ENCODE measurements around the gene S100A16.
"Not testable (repeated sequence)": the region's sequence is repeated elsewhere in the genome, so short reads cannot be mapped to it uniquely, and the experiment has no call there.

Gene S100A16

DNA sequence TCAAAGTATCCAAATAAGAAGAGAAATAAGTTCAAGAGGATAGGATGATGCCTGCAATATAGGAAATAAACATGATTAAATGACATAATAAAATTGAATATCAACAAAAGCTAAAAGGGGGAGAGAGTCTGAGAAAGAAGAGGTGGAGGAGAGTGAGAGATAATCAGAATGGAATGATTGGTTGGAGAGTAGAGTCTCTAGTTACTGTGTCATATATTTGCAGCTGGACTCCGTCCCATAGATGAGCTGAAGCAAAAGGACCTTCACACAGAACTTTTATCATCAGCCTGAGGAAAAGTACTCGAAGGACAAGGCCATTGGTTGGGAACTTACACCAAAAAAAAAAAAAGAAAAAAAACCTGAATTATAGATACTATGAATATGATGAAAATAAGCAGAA, 24.5 kb downstream of the S100A16 start:
- ATAC-seq (replicated peaks; ENCODE audit: extremely low read depth, poor library complexity, severe bottlenecking) (no peak), DNase-seq (ENCODE audit: low spot score in 2 of 2) (no peak)
- Mint-ChIP-seq H3K27me3 (peaks cover 32% of the 10 kb centered on the region), H3K4me1 (no peaks in the 10 kb centered on the region), H3K36me3 (ENCODE audit: insufficient read depth) (peaks cover 2% of the 10 kb centered on the region), H3K27ac (ENCODE audit: low read depth) (no peak overlapping the region), H3K4me3 (no peak overlapping the region), H3K9me3 (no peaks in the 10 kb centered on the region)

DNA sequence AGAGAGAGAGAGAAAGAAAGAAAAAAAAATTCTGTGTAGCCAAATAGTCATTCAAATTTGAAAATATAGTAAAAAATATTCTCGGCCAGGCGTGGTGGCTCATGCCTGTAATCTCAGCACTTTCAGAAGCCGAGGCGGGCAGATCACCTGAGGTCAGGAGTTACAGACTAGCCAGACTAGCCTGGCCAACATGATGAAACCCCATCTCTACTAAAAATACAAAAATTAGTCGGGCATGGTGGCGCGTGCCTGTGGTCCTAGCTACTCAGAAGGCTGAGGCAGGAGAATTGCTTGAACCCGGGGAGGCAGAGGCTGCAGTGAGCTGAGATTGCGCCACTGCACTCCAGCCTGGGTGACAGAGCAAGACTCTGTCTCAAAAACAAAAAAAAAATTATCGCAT, 24.9 kb downstream of the S100A16 start:
- H3K4me3 Mint-ChIP-seq; ATAC-seq (replicated peaks; ENCODE audit: extremely low read depth, poor library complexity, severe bottlenecking); H3K36me3 Mint-ChIP-seq (ENCODE audit: insufficient read depth); DNase-seq (ENCODE audit: low spot score in 2 of 2); H3K4me1 Mint-ChIP-seq; H3K27ac Mint-ChIP-seq (ENCODE audit: low read depth); H3K9me3 Mint-ChIP-seq: not testable (repeated sequence)
- H3K27me3 Mint-ChIP-seq, result peaks cover 32% of the 10 kb centered on the region

DNA sequence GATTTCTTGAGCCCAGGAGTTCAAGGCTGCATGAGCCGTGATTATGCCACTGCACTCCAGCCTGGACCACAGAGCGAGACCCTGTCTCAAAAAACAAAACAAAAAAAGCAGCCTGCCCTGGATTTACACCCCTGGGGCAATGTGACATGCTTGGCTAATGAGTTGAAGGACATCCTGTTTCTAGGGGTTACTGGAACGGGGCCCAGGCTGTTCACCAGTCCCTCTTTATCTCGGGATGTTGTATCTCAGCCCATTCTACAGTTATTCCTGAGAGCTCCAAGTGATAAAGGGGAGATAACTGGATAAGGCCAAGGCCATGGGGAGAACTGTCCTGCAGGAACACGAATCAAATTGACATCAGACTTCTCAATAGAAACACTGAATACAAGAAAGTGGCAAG, 25.6 kb downstream of the S100A16 start:
- H3K27ac Mint-ChIP-seq (ENCODE audit: low read depth), result no peak overlapping the region
- ATAC-seq (replicated peaks; ENCODE audit: extremely low read depth, poor library complexity, severe bottlenecking) (no peak), DNase-seq (ENCODE audit: low spot score in 2 of 2) (no peak)
- H3K4me3 Mint-ChIP-seq, result no peak overlapping the region
- H3K27me3 Mint-ChIP-seq, result peaks cover 32% of the 10 kb centered on the region
- H3K4me1 Mint-ChIP-seq, result no peaks in the 10 kb centered on the region
- H3K36me3 Mint-ChIP-seq (ENCODE audit: insufficient read depth), result peaks cover 2% of the 10 kb centered on the region
- no peaks in the 10 kb centered on the region for H3K9me3 Mint-ChIP-seq

DNA sequence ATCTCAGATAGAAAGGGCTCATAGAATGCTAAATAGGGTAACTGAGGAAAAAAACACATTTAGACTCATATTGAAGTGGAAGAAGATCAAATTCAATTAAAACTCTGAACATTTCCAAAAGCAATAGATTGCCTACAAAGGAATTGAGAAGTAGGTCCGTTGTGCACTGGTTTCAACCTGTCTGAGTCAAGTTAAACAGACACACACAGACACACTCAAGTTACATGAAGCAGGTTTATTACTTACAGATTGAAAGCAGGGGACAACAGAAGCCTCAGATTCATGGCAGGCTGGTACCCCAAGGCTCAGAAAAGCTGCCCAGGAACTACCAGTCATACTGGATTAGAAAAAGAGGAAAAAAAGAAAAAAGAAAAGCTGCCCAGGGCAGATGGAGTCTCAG, 26.6 kb downstream of the S100A16 start:
- no peak for ATAC-seq (replicated peaks; ENCODE audit: extremely low read depth, poor library complexity, severe bottlenecking)
- no peaks in the 10 kb centered on the region for H3K9me3 Mint-ChIP-seq

DNA sequence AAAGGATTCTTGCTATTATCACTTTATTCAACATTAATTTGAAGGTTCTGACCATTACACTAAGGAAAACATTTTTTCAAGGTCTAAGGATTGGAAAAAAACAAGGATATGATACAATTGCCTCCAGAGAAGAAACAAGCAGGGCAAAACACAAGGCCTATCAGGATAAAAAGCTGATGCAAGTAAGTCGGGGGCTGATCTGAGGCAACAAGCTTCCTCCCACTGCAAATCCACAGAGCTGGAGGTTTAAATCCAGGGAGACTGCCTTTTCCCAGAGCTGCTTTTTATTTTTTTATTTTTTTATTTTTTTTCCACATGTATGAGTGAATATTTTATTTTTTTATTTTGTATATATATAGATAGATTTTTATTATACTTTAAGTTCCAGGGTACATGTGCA, 27.9 kb downstream of the S100A16 start:
- Mint-ChIP-seq H3K27me3 (peaks cover 32% of the 10 kb centered on the region), H3K4me1 (no peaks in the 10 kb centered on the region), H3K9me3 (no peaks in the 10 kb centered on the region), H3K36me3 (ENCODE audit: insufficient read depth) (peaks cover 2% of the 10 kb centered on the region), H3K27ac (ENCODE audit: low read depth) (no peak overlapping the region), H3K4me3 (no peak overlapping the region)
- DNase-seq (ENCODE audit: low spot score in 2 of 2) (no peak), ATAC-seq (replicated peaks; ENCODE audit: extremely low read depth, poor library complexity, severe bottlenecking) (no peak)

More for the DNA sequence above, 26.6 kb downstream of the S100A16 start:
- Mint-ChIP-seq H3K27ac (ENCODE audit: low read depth) (no peak overlapping the region), H3K4me1 (no peaks in the 10 kb centered on the region), H3K4me3 (no peak overlapping the region), H3K27me3 (peaks cover 32% of the 10 kb centered on the region), H3K36me3 (ENCODE audit: insufficient read depth) (peaks cover 2% of the 10 kb centered on the region)
- no peak for DNase-seq (ENCODE audit: low spot score in 2 of 2)

GRCh38 chr1:153583976-153584375, 29.0 kb downstream of the S100A16 start:
- H3K4me1 Mint-ChIP-seq, result no peaks in the 10 kb centered on the region
- no peak overlapping the region for H3K4me3 Mint-ChIP-seq
- no peaks in the 10 kb centered on the region for H3K9me3 Mint-ChIP-seq
- H3K27ac Mint-ChIP-seq (ENCODE audit: low read depth), result no peak overlapping the region
- ATAC-seq (replicated peaks; ENCODE audit: extremely low read depth, poor library complexity, severe bottlenecking) (no peak), DNase-seq (ENCODE audit: low spot score in 2 of 2) (no peak)
- peaks cover 40% of the 10 kb centered on the region for H3K27me3 Mint-ChIP-seq
- H3K36me3 Mint-ChIP-seq (ENCODE audit: insufficient read depth), result peaks cover 2% of the 10 kb centered on the region

GRCh38 chr1:153583514-153583913, 29.4 kb downstream of the S100A16 start:
- H3K4me1 Mint-ChIP-seq; ATAC-seq (replicated peaks; ENCODE audit: extremely low read depth, poor library complexity, severe bottlenecking); H3K27ac Mint-ChIP-seq (ENCODE audit: low read depth); DNase-seq (ENCODE audit: low spot score in 2 of 2); H3K4me3 Mint-ChIP-seq; H3K9me3 Mint-ChIP-seq; H3K36me3 Mint-ChIP-seq (ENCODE audit: insufficient read depth): not testable (repeated sequence)
- peaks cover 45% of the 10 kb centered on the region for H3K27me3 Mint-ChIP-seq

DNA sequence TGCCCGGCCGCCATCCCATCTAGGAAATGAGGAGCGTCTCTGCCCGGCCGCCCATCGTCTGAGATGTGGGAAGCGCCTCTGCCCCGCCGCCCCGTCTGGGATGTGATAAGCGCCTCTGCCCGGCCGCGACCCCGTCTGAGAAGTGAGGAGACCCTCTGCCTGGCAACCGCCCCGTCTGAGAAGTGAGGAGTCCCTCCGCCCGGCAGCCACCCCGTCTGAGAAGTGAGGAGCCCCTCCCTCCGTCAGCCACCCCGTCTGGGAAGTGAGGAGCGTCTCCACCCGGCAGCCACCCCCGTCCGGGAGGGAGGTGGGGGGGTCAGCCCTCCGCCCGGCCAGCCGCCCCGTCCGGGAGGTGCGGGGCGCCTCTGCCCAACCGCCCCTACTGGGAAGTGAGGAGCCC, 30.1 kb downstream of the S100A16 start:
- H3K27me3 Mint-ChIP-seq, result peaks cover 52% of the 10 kb centered on the region
- ATAC-seq (replicated peaks; ENCODE audit: extremely low read depth, poor library complexity, severe bottlenecking); H3K4me3 Mint-ChIP-seq; H3K27ac Mint-ChIP-seq (ENCODE audit: low read depth); H3K4me1 Mint-ChIP-seq; DNase-seq (ENCODE audit: low spot score in 2 of 2); H3K9me3 Mint-ChIP-seq; H3K36me3 Mint-ChIP-seq (ENCODE audit: insufficient read depth): not testable (repeated sequence)

GRCh38 chr1:153578936-153579335, 34.0 kb downstream of the S100A16 start:
- peaks cover 2% of the 10 kb centered on the region for H3K36me3 Mint-ChIP-seq (ENCODE audit: insufficient read depth)

DNA sequence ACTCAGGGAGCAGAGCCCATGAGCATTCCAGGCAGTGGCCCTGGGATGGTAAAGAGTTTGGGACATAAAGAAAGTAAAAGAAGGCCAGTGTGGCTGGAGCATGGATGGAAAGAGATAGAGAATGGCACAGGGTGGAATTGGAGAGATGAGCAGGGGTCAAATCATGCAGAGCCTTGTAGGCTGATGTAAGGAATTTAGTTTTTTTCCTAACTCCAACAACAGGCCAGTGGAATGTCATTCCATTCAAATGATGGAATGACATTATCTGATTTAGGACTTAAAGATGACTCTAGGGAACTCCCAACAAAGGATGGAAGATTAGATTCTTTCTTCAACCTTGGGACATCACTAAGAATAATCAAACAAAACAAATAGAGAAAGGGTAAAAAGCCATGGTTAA, 34.4 kb downstream of the S100A16 start:
- no peaks in the 10 kb centered on the region for H3K9me3 Mint-ChIP-seq

More at GRCh38 chr1:153578936-153579335, 34.0 kb downstream of the S100A16 start:
- H3K4me1 Mint-ChIP-seq, result no peaks in the 10 kb centered on the region
- no peak overlapping the region for H3K27ac Mint-ChIP-seq (ENCODE audit: low read depth)
- H3K27me3 Mint-ChIP-seq, result peaks cover 37% of the 10 kb centered on the region
- DNase-seq (ENCODE audit: low spot score in 2 of 2) (no peak), ATAC-seq (replicated peaks; ENCODE audit: extremely low read depth, poor library complexity, severe bottlenecking) (no peak)
- H3K4me3 Mint-ChIP-seq, result no peak overlapping the region
- no peaks in the 10 kb centered on the region for H3K9me3 Mint-ChIP-seq

DNA sequence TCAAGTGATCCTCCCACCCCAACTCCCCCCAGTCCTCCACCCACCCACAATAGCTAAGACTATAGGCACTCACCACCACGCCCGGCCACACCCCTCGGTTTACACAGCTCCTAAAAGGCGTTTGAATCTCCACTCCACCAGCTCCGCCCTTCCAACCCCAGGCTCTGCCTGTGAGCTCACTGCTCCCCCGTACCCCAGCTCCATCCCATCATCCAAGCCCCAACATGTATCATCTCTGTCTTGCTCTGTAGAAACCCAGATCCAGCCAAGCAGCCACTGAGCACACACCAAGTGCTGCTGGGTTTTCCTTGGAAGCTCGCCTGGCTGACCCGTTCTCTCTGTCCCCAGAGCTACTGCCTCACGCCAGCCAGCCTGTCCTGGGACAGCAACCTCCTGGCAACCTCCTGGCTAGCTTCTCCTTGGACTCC, 35.3 kb downstream of the S100A16 start:
- ATAC-seq (replicated peaks; ENCODE audit: extremely low read depth, poor library complexity, severe bottlenecking) (no peak), DNase-seq (ENCODE audit: low spot score in 2 of 2) (no peak)
- Mint-ChIP-seq H3K27me3 (peaks cover 35% of the 10 kb centered on the region), H3K9me3 (no peaks in the 10 kb centered on the region), H3K27ac (ENCODE audit: low read depth) (no peak overlapping the region), H3K4me1 (no peaks in the 10 kb centered on the region), H3K36me3 (ENCODE audit: insufficient read depth) (no peaks in the 10 kb centered on the region), H3K4me3 (no peak overlapping the region)

More for the DNA sequence above, 34.4 kb downstream of the S100A16 start:
- Mint-ChIP-seq H3K36me3 (ENCODE audit: insufficient read depth) (peaks cover under 1% of the 10 kb centered on the region), H3K27me3 (peaks cover 35% of the 10 kb centered on the region), H3K27ac (ENCODE audit: low read depth) (no peak overlapping the region), H3K4me1 (no peaks in the 10 kb centered on the region), H3K4me3 (no peak overlapping the region)
- ATAC-seq (replicated peaks; ENCODE audit: extremely low read depth, poor library complexity, severe bottlenecking) (no peak), DNase-seq (ENCODE audit: low spot score in 2 of 2) (no peak)

DNA sequence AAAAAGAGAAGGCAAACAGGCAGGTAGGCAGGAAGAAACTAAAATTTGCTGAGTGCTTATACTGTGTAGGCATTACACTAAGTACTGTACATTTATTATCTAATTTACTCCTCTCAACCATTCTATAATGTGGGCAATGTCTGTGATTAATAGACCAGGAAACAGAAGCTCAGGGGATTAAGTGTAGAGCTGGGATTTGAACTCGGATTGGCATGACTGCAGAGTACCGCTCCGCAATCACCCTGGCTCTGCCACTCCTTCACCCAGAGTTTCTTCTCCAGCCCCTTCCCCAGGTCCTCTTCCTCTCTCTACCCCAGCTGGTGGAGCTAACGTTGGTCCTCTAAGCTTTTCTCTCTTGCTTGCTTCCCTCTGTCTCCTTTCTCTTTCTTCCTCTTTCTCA, 35.8 kb downstream of the S100A16 start:
- Mint-ChIP-seq H3K9me3 (no peaks in the 10 kb centered on the region), H3K27ac (ENCODE audit: low read depth) (no peak overlapping the region), H3K4me3 (no peak overlapping the region), H3K27me3 (peaks cover 35% of the 10 kb centered on the region), H3K36me3 (ENCODE audit: insufficient read depth) (no peaks in the 10 kb centered on the region), H3K4me1 (no peaks in the 10 kb centered on the region)
- ATAC-seq (replicated peaks; ENCODE audit: extremely low read depth, poor library complexity, severe bottlenecking), result no peak
- no peak for DNase-seq (ENCODE audit: low spot score in 2 of 2)

DNA sequence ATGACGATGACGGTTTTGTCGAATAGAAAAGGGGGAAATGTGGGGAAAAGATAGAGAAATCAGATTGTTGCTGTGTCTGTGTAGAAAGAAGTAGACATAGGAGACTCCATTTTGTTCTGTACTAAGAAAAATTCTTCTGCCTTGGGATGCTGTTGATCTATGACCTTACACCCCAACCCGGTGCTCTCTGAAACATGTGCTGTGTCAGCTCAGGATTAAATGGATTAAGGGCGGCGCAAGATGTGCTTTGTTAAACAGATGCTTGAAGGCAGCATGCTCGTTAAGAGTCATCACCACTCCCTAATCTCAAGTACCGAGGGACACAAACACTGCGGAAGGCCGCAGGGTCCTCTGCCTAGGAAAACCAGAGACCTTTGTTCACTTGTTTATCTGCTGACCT, 37.4 kb downstream of the S100A16 start:
- not testable (repeated sequence) for H3K4me3 Mint-ChIP-seq; ATAC-seq (replicated peaks; ENCODE audit: extremely low read depth, poor library complexity, severe bottlenecking); H3K27ac Mint-ChIP-seq (ENCODE audit: low read depth); H3K36me3 Mint-ChIP-seq (ENCODE audit: insufficient read depth); DNase-seq (ENCODE audit: low spot score in 2 of 2); H3K4me1 Mint-ChIP-seq; H3K9me3 Mint-ChIP-seq
- H3K27me3 Mint-ChIP-seq, result peaks cover 45% of the 10 kb centered on the region

DNA sequence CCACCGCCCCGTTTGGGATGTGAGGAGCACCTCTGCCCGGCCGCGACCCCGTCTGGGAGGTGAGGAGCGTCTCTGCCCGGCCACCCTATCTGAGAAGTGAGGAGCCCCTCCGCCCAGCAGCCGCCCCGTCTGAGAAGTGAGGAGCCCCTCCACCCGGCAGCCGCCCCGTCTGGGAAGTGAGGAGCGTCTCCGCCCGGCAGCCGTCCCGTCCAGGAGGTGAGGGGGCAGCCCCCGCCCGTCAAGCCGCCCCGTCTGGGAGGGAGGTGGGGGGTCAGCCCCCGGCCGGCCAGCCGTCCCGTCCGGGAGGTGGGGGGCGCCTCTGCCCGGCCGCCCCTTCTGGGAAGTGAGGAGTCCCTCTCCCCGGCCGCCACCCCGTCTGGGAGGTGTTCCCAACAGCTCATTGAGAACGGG, 37.9 kb downstream of the S100A16 start:
- H3K27ac Mint-ChIP-seq (ENCODE audit: low read depth); H3K4me3 Mint-ChIP-seq; DNase-seq (ENCODE audit: low spot score in 2 of 2); H3K36me3 Mint-ChIP-seq (ENCODE audit: insufficient read depth); ATAC-seq (replicated peaks; ENCODE audit: extremely low read depth, poor library complexity, severe bottlenecking); H3K9me3 Mint-ChIP-seq; H3K4me1 Mint-ChIP-seq: not testable (repeated sequence)
- H3K27me3 Mint-ChIP-seq, result peaks cover 49% of the 10 kb centered on the region
